ENCODE data around the gene F7.

Gene F7

DNA sequence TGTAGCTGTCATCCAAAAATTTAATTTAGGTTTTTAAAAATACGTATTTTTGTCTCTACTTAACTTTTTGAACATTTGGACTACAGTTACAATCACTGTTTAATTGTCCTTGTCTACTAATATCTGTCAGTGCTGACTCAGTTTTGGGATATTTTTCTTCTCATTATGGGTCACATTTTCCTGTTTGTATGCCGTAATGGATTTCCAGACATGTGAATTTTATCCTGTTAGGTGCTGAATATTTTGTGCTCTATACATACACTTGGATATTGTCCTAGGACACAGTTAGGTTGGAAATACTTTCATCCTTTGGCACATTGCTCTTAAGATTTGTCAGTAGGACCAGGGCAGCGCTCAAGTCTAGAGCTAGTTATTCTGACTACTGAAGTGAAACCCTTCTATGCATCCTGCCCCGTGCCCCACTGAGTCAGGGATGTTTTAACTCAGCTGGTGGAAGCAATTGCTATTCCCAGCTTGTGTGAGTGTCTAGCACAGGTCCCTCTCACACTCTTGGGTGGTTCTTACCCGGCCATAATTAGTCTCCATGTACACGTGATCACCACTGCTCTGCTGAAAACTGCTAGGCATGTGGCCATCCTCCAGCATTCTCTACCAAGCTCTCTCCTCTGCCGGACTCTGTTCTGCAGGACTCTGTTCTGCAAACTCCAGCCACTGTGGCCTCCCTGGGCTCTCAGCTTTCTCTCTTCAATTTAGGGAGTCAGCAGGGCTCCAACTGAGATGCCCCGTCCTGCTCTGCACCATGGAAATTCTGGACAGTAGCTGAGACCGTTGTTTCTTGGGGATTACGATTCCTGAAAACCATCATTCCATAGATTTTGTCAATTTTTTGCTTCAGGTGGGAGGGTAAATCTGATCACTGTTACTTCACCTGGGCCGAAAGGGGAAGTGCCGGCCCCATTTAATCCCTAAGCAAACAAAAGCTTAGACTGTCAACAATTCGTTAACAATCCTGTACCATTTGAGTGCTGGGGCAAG lies 64.0 kb downstream of the F7 start:
- Histone ChIP-seq H3K36me3 (ENCODE audit: insufficient read depth, insufficient read length, low read length) (peaks cover 65% of the 10 kb centered on the region), H3K9ac (ENCODE audit: insufficient read length, low read depth) (no peak overlapping the region), H3K27me3 (ENCODE audit: insufficient read depth, insufficient read length) (no peaks in the 10 kb centered on the region), H3K9me3 (ENCODE audit: insufficient read depth, low read length) (no peaks in the 10 kb centered on the region), H3K4me3 (ENCODE audit: insufficient read length, low read depth) (no peak overlapping the region), H3K4me1 (ENCODE audit: insufficient read depth, insufficient read length) (no peaks in the 10 kb centered on the region)
- no peak for DNase-seq (ENCODE audit: low read depth, low spot score)
- no peak for TF ChIP-seq YY1 (IDR thresholded peaks at IDR 0.05; ENCODE audit: insufficient read depth, insufficient read length)
- TF ChIP-seq SUZ12 (IDR thresholded peaks at IDR 0.05; ENCODE audit: extremely low read depth, insufficient read depth, insufficient read length) = no peak
